ENCODE data around the gene SLC8A1. TPM values are rescaled to one million over a fixed set of nuclear protein-coding genes. Genes with fewer than 3 reads are reported as not detected.

Gene SLC8A1
- total RNA-seq, 1 experiment from 2014 or later, result 1.7 TPM

DNA sequence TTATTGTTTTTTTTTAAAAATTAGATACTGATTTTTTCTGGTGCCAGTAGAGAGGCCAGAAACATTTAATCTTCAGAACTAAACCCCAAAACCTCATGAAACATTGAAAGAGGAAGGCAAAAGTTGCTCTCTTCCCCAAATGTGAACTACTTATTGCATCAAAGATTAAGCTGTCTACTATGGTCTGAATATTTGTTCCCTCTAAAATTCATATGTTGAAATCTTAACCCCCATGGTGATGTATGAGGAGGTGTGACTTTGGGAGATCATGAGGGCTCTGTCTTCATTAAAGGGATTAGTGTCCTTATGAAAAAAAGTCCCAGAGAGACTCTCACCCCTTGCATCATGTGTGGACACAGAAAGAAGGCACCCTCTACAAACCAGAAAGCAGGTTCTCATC, 28.2 kb upstream of the SLC8A1 start:
- Histone ChIP-seq H2AK5ac (ENCODE audit: insufficient read length, low read length) (no peak overlapping the region), H2BK12ac (ENCODE audit: insufficient read length, low read depth, low read length) (no peak overlapping the region), H3K14ac (ENCODE audit: insufficient read depth, low read length) (no peak overlapping the region), H4K91ac (ENCODE audit: insufficient read length, low read depth, low read length) (no peak overlapping the region), H3K56ac (ENCODE audit: insufficient read length, low read depth, low read length) (no peak overlapping the region), H3K9ac (ENCODE audit: extremely low read depth, insufficient read length, low read length) (no peak overlapping the region), H2AFZ (ENCODE audit: low read length) (no peak overlapping the region), H4K20me1 (ENCODE audit: control insufficient read depth, insufficient read depth, insufficient read length) (no peaks in the 10 kb centered on the region), H3K4me2 (ENCODE audit: insufficient read depth, insufficient read length, low read length) (no peak overlapping the region), H2BK120ac (ENCODE audit: low read depth, low read length, poor library complexity, severe bottlenecking) (no peak overlapping the region), H2BK5ac (ENCODE audit: insufficient read length, low read length) (no peak overlapping the region), H3K4ac (ENCODE audit: low read depth, low read length) (no peak overlapping the region), H3K79me1 (ENCODE audit: insufficient read depth, low read depth, low read length, poor library complexity, severe bottlenecking) (no peaks in the 10 kb centered on the region), H3K27ac (ENCODE audit: insufficient read length, low read depth, low read length) (no peak overlapping the region), H3K9me3 (ENCODE audit: control insufficient read depth, low read depth, low read length) (no peaks in the 10 kb centered on the region), H4K5ac (ENCODE audit: insufficient read length, low read depth, low read length) (no peak overlapping the region), H3K23ac (ENCODE audit: insufficient read length, low read depth, low read length) (no peak overlapping the region), H3K18ac (ENCODE audit: insufficient read length, low read depth, low read length) (no peak overlapping the region), H2BK20ac (ENCODE audit: low read depth, low read length, poor library complexity, severe bottlenecking) (no peak overlapping the region), H4K8ac (replicated peaks; ENCODE audit: insufficient read length, low read depth, low read length) (no peak overlapping the region), H3K27me3 (ENCODE audit: insufficient read depth, low read length) (no peaks in the 10 kb centered on the region), H3T11ph (ENCODE audit: low read length) (no peak overlapping the region), H3K79me2 (ENCODE audit: insufficient read depth, low read length) (no peaks in the 10 kb centered on the region), H3K4me1 (ENCODE audit: insufficient read depth, low read length) (no peaks in the 10 kb centered on the region), H2BK15ac (ENCODE audit: low read depth, low read length) (no peak overlapping the region), H3K23me2 (ENCODE audit: insufficient read length, low read depth, low read length, poor library complexity, severe bottlenecking) (no peaks in the 10 kb centered on the region)
- Mint-ChIP-seq H3K4me3 (no peak overlapping the region), H3K9me3 (peaks cover 0 to 3% of the 10 kb centered on the region in 2 experiments; a peak in 2 of 5 replicates), H3K27ac (no peak overlapping the region), H3K36me3 (ENCODE audit: insufficient read depth in 1 of 3, low read depth in 3 of 3) (peaks cover 0 to 7% (median 0%) of the 10 kb centered on the region in 3 experiments; a peak in 1 of 7 replicates), H3K27me3 (ENCODE audit: low read depth) (no peaks in the 10 kb centered on the region), H3K4me1 (peaks cover 0 to 2% of the 10 kb centered on the region in 2 experiments; a peak in 2 of 4 replicates)
- TF ChIP-seq CTCF (conservative IDR thresholded peaks at IDR 0.05), result no peak
- DNase-seq, result no peak

Measured in H9 (cell line).